Urinary bladder (tissue), 4 donors: ENCODE data around the gene CADM4. TPM values are rescaled to one million over a fixed set of nuclear protein-coding genes. Genes with fewer than 3 reads are reported as not detected.
A peak's percentile ranks its signal among the peaks of the same experiment; 100 is the strongest.
"Not testable (repeated sequence)": the region's sequence is repeated elsewhere in the genome, so short reads cannot be mapped to it uniquely, and the experiment has no call there.

Experiments
- DNase-seq: peaks from one replicate; pipeline ENCODE4 v3.0.0-alpha.2; 2015; ENCODE audit errors: extremely low spot score
- H3K27ac ChIP-seq: one replicate; pipeline ENCODE4 v1.5.1; 2013; ENCODE audit warnings: low read depth, mild to moderate bottlenecking, moderate library complexity
- H3K36me3 ChIP-seq: one replicate; pipeline ENCODE4 v1.6.1; 2013; ENCODE audit warnings: mild to moderate bottlenecking, moderate library complexity; ENCODE audit not compliant: insufficient read depth
- H3K4me1 ChIP-seq: one replicate; pipeline ENCODE4 v1.6.1; 2013; ENCODE audit warnings: mild to moderate bottlenecking, moderate library complexity; ENCODE audit not compliant: insufficient read depth
- H3K4me3 ChIP-seq: one replicate; pipeline ENCODE4 v1.5.1; 2013; ENCODE audit warnings: low read depth, low read length
- WGBS: extraction: QIAGEN DNeasy Blood & Tissue Kit; methylation state at CpG from one replicate; pipeline ENCODE4 v1.1.7; 2013; 5-methylcytosine and 5-hydroxymethylcytosine counted together
- polyA plus RNA-seq: library from polyadenylated mRNA; stranded (reverse); fragments of 200-250 nt; gene quantifications from one replicate; pipeline ENCODE4 v1.2.3, GENCODE V29; 2013
- total RNA-seq: library from RNA; depleted of rRNA; stranded (reverse); fragments of >200 nt; gene quantifications from one replicate; pipeline ENCODE4 v1.2.3, GENCODE V29; 2014
- donor health status: healthy with polysubstance abuse.
- donor health status: healthy.

CADM4 gene
- total and polyA plus RNA-seq, 2 donors, result 8.7 to 13.3 TPM

- H3K36me3 ChIP-seq, result no peaks in the 10 kb centered on the region
- H3K4me3 ChIP-seq, result no peak overlapping the region
- DNase-seq, result no peak
- H3K27ac ChIP-seq, result no peak overlapping the region
- 69% methylated on average over 14 of the region's 14 CpGs for WGBS
- H3K4me1 ChIP-seq, result no peaks in the 10 kb centered on the region
Observed at GRCh38 chr19:43651758-43652545, 12.3 kb upstream of the CADM4 start.

- not testable (repeated sequence) for H3K27ac ChIP-seq, H3K4me3 ChIP-seq, H3K4me1 ChIP-seq, H3K36me3 ChIP-seq, DNase-seq
- 97% methylated on average over 7 of the region's 7 CpGs for whole genome bisulfite sequencing
Observed at GRCh38 chr19:43650276-43650675, 10.6 kb upstream of the CADM4 start.

- no peaks in the 10 kb centered on the region for H3K4me1 ChIP-seq
- WGBS, result 88% methylated on average over 2 of the region's 2 CpGs
- no peak overlapping the region for H3K4me3 ChIP-seq
- H3K36me3 ChIP-seq, result no peaks in the 10 kb centered on the region
- no peak overlapping the region for H3K27ac ChIP-seq
- no peak for DNase-seq
Observed at GRCh38 chr19:43649514-43649913, 9.9 kb upstream of the CADM4 start.

- H3K4me1 ChIP-seq, result no peaks in the 10 kb centered on the region
- 98% methylated on average over 6 of the region's 6 CpGs for WGBS
- H3K4me3 ChIP-seq, result no peak overlapping the region
- no peak overlapping the region for H3K27ac ChIP-seq
- H3K36me3 ChIP-seq, result no peaks in the 10 kb centered on the region
- DNase-seq, result no peak
Observed at GRCh38 chr19:43648633-43649032, 9.0 kb upstream of the CADM4 start.

GRCh38 chr19:43644181-43644580, 4.5 kb upstream of the CADM4 start:
- Histone ChIP-seq H3K4me3 (no peak overlapping the region), H3K36me3 (no peaks in the 10 kb centered on the region), H3K27ac (no peak overlapping the region), H3K4me1 (no peaks in the 10 kb centered on the region)
- 84% methylated on average over 13 of the region's 13 CpGs for WGBS
- no peak for DNase-seq

- H3K27ac ChIP-seq, result no peak overlapping the region
- no peaks in the 10 kb centered on the region for H3K4me1 ChIP-seq
- 49% methylated on average over 3 of the region's 3 CpGs for WGBS
- H3K36me3 ChIP-seq, result no peaks in the 10 kb centered on the region
- H3K4me3 ChIP-seq, result no peak overlapping the region
- DNase-seq, result no peak
Observed at GRCh38 chr19:43643326-43643725, 3.7 kb upstream of the CADM4 start.

- DNase-seq, result no peak
- WGBS, result 76% methylated on average over 4 of the region's 4 CpGs
- Histone ChIP-seq H3K4me3 (no peak overlapping the region), H3K36me3 (no peaks in the 10 kb centered on the region), H3K27ac (no peak overlapping the region), H3K4me1 (no peaks in the 10 kb centered on the region)
Observed at GRCh38 chr19:43642531-43642930, 2.9 kb upstream of the CADM4 start.

- no peak for DNase-seq
- Histone ChIP-seq H3K36me3 (no peaks in the 10 kb centered on the region), H3K4me3 (no peak overlapping the region), H3K4me1 (no peaks in the 10 kb centered on the region), H3K27ac (no peak overlapping the region)
- 74% methylated on average over 2 of the region's 2 CpGs for WGBS
Observed at GRCh38 chr19:43641333-43641732, 1.7 kb upstream of the CADM4 start.

GRCh38 chr19:43640424-43640757, 741 bp upstream of the CADM4 start:
- Histone ChIP-seq H3K36me3 (no peaks in the 10 kb centered on the region), H3K27ac (no peak overlapping the region), H3K4me1 (no peaks in the 10 kb centered on the region), H3K4me3 (peak overlapping the region; percentile 50)
- WGBS, result 8% methylated on average over 9 of the region's 9 CpGs
- DNase-seq, result no peak

- Histone ChIP-seq H3K36me3 (no peaks in the 10 kb centered on the region), H3K4me1 (no peaks in the 10 kb centered on the region), H3K4me3 (peak overlapping the region; percentile 50), H3K27ac (no peak overlapping the region)
- WGBS, result 10% methylated on average over 18 of the region's 18 CpGs
- no peak for DNase-seq
Observed at GRCh38 chr19:43638995-43639518, 593 bp downstream of the CADM4 start.

- Histone ChIP-seq H3K27ac (no peak overlapping the region), H3K4me1 (no peaks in the 10 kb centered on the region), H3K4me3 (no peak overlapping the region), H3K36me3 (no peaks in the 10 kb centered on the region)
- no peak for DNase-seq
- 69% methylated on average over 13 of the region's 13 CpGs for WGBS
Observed at GRCh38 chr19:43638214-43638994, 1.2 kb downstream of the CADM4 start.

- H3K4me1 ChIP-seq, result no peaks in the 10 kb centered on the region
- H3K27ac ChIP-seq, result no peak overlapping the region
- no peaks in the 10 kb centered on the region for H3K36me3 ChIP-seq
- 71% methylated on average over 14 of the region's 14 CpGs for WGBS
- DNase-seq, result no peak
- H3K4me3 ChIP-seq, result no peak overlapping the region
Observed at GRCh38 chr19:43636121-43636683, 3.4 kb downstream of the CADM4 start.

GRCh38 chr19:43635561-43635940, 4.1 kb downstream of the CADM4 start:
- not testable (repeated sequence) for DNase-seq, H3K4me3 ChIP-seq, H3K27ac ChIP-seq, H3K4me1 ChIP-seq, H3K36me3 ChIP-seq
- 41% methylated on average over 2 of the region's 2 CpGs for WGBS
